LHCN-M2 (cell line): ENCODE data around the gene MESD. TPM values are rescaled to one million over a fixed set of nuclear protein-coding genes. Genes with fewer than 3 reads are reported as not detected.

Experiments used
- DNase-seq: peaks from one replicate; pipeline ENCODE4 v3.0.0-alpha.2; 2012; ENCODE audit warnings: low read depth
- total RNA-seq: library from RNA; depleted of rRNA; stranded (reverse); fragments of >200 nt; gene quantifications from 2 replicates; pipeline ENCODE4 v1.2.3, GENCODE V29; 2014

The MESD gene
- total RNA-seq, 1 experiment from 2014 or later: 19.4 TPM

- no peak for DNase-seq
Observed at GRCh38 chr15:80937718-80938117, 51.9 kb downstream of the MESD start.

GRCh38 chr15:80936288-80937078, 53.1 kb downstream of the MESD start:
- DNase-seq: no peak

- DNase-seq: peak; percentile 48
Observed at GRCh38 chr15:80934761-80935221, 54.8 kb downstream of the MESD start.

GRCh38 chr15:80932989-80933388, 56.6 kb downstream of the MESD start:
- DNase-seq: no peak

GRCh38 chr15:80932513-80932815, 57.2 kb downstream of the MESD start:
- no peak for DNase-seq

DNA sequence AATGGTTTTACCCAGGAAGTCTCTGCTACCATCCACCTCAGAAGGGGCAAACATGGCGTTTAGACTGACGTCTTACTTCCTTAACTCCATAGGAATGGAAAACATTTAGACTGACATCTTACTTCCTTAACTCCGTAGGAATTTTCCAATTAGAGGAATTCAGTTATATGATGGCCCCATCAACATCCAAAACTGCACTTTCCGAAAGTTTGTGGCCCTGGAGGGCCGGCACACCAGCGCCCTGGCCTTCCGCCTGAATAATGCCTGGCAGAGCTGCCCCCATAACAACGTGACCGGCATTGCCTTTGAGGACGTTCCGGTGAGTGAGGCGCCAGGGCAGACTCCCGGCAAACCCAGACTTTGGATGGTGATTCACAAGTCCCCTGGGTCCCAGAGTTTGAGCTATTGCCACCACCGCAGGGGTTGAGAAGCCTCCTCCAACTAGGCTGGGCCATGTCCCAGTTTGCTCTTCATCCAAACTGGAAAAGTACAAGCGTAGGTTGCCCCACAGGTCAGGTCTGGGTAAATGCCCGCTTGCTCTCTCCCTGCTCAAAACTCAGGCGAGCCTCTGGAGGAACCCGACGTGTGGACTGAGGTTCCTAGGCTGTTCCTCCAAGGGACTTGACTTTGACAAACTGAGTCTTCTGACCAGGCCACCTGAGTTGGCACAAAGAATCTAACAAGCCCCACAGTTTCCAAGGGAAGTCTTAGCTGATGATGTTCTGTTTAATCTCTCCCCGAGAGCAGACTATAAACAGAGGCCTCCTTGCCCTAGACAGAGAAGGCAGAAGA, 57.7 kb downstream of the MESD start:
- no peak for DNase-seq

- DNase-seq: no peak
Observed at GRCh38 chr15:80931191-80931590, 58.4 kb downstream of the MESD start.

DNA sequence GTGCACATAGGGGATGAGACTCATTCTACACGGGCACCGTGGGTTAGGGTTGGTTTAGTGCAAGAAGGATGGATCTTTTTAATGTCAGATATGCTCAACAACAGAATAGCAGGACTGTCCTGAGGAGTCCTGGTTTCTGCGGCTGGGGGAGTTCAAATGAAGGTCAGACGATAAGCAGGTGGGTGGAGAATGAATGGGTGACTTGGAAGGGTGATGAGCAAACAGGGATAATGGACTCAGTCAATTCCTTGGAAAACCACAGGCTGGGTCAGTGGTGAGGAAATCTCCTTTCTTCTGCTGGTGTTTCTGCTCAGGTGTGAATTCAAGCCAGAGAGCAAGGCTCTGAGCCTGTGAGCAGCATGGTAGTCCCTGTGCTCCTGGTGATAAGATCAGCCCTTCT, 59.9 kb downstream of the MESD start:
- peak; percentile 61 for DNase-seq

GRCh38 chr15:80929225-80929624, 60.4 kb downstream of the MESD start:
- peak; percentile 93 for DNase-seq

- DNase-seq: peak; percentile 49
Observed at GRCh38 chr15:80926126-80926525, 63.5 kb downstream of the MESD start.

GRCh38 chr15:80925597-80926059, 64.0 kb downstream of the MESD start:
- peak; percentile 88 for DNase-seq

DNA sequence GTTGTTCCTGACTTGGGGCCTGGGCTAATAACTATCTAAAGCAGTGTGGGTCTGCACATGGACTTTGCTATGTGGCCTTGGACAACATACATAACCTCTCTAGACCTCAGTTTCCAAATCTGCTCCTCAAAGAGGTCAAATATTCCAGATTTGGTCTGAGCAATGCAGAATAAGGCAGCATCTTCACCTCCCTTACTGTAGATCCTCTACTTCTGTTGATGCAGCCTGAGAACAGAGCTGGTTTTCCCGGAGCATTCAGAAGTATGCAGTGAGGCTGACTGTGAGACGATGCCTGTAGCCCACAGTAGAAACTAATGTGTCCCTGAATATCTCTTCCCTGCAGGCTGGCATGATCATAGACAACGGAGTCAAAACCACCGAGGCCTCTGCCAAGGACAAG, 65.3 kb downstream of the MESD start:
- DNase-seq: no peak

- DNase-seq: no peak
Observed at GRCh38 chr15:80923668-80924067, 66.0 kb downstream of the MESD start.

DNA sequence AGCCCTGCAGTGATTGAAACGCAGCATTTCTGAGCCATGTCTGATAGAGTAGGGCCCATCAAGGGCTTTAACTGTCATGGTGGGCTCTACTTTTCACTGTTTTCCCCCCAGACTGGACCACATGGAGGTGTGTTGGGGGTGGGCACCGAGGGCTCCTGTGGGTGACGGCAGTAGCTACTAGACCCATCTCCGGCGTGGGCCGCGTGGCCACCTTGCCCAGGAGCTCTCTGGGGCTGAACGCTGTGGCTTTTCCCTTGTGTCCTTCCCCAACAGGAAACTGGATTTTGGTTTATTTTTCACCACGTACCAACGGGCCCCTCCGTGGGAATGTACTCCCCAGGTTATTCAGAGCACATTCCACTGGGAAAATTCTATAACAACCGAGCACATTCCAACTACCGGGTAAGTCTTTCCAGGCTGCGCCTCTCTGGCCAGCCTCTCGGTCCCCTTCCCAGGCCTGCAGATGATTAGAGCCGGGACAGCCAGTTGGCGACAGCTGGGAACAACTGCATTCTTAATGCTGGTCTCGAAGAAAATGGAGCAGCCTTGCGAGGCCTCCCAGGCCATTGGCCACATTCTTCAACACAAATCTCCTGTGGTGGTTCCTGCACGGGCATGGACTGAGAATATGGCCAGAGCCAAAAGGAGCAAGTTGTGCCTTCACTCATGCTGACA, 67.7 kb downstream of the MESD start:
- no peak for DNase-seq

DNA sequence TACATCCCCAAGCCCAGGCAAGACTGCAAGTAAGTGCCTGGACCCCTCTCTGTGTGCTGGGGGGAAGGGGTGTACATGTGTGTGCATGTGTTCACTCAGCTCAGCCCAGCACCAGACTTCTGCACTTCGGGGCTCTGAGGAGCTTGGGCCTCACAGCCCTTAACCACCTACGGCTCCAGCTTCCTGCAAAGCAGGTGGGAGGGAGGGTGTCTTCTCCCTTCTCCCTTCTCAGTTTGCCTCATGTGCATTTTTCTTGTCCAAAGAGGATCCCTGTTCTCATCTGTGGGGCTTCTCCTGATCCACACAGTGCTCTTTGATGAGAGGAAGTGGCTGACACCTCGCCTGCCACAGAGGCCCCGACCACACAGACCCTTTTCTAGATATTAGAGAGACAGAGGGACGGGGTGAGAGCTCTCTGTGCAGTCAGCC, 69.3 kb downstream of the MESD start:
- DNase-seq: no peak

DNA sequence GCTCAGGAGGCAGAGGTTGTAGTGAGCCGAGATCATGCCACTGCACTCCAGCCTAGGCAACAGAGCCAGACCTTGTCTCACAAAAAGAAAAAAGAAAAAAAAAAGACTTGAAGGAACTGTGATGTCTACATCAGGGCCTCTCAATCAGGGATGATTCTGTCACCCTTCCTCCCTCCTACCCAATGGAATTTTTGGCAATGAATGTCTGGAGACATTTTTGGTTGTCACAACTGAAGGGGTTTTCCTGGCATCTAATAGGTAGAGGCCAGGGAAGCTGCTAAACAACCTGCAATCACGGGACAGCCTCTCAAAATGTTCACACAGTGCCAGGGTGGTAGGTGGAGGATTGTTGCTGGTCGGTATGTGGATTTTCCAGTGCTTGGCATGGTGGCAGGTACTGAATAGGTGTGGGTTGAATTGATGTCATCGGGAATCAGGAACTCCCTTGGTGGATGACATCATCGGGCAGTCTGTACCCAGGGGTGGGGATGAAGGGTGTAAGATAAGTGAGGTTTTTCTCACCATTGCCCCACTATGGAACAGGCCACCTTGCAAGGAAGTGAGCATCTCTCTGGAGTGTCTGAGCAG, 71.3 kb downstream of the MESD start:
- no peak for DNase-seq

DNA sequence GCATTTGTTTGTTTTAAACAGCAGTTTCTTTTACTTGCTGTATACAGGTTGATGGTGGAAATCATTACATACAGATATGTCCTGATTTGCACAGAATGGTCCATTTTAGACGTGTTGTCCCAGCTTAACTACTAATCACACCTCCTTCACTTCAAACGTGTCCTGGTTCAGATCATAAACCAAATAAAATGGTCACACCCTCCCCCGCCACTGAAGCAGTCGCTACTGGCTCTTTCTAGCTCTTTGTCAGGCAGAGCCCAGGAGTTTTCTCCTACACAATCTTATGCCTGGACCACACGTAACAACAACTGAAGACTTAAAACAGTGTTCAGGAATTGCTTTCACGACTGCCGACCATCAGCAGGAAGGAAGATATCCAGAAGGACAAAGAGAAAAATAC, 73.6 kb downstream of the MESD start:
- no peak for DNase-seq

GRCh38 chr15:80915472-80915871, 74.1 kb downstream of the MESD start:
- DNase-seq: no peak

GRCh38 chr15:80913541-80913940, 76.1 kb downstream of the MESD start:
- DNase-seq: no peak

DNA sequence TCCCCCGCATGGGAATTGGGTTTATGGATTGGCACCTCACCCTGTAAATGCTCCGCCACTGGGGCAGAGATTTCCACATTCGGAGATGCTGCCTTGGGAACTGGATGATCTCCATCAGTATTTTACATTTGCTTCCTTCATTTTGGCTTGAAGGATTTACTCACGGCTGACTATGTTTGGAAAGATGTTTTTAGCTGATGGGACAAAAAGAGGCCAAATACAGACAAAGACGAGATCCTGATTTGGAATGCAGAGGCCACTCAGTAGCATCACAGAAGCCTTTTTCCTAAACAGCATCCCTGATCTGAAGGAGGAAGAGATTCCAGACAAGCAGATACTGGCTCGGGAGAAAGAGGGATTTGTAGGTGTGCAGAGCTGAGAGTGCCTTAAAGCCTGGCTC, 76.9 kb downstream of the MESD start:
- no peak for DNase-seq

GRCh38 chr15:80911821-80912220, 77.8 kb downstream of the MESD start:
- DNase-seq: no peak
